ENCODE data around the gene RCVRN. TPM values are rescaled to one million over a fixed set of nuclear protein-coding genes. Genes with fewer than 3 reads are reported as not detected.

Gene RCVRN
- total RNA-seq, 1 experiment from 2014 or later: not detected

GRCh38 chr17:9893411-9894012 is 11.6 kb downstream of the RCVRN start:
- intact Hi-C loops (cut with micrococcal nuclease): no loop called here
- peak; percentile 16 for DNase-seq (ENCODE audit: unreplicated experiment)
- H3K36me3 Mint-ChIP-seq (ENCODE audit: insufficient read depth, unreplicated experiment): peaks cover 6% of the 10 kb centered on the region
- ChIA-PET POLR2A (no interaction called here), CTCF (interaction anchor here (0.5 kb wide), 1 partner anchor 38 kb away, joined by 3 read pairs; no protein-coding TSS in a partner anchor)
- TF ChIP-seq CTCF (IDR thresholded peaks at IDR 0.05; ENCODE audit: unreplicated experiment): no peak
- no peaks in the 10 kb centered on the region for H3K27me3 Mint-ChIP-seq (ENCODE audit: insufficient read depth, unreplicated experiment)
- peaks cover 12% of the 10 kb centered on the region for H3K9me3 Mint-ChIP-seq (ENCODE audit: unreplicated experiment)
- peaks cover 10% of the 10 kb centered on the region for H3K4me1 Mint-ChIP-seq (ENCODE audit: insufficient read depth, unreplicated experiment)
- BruUV-seq (replicated peaks): no TSS peak
- H3K4me3 Mint-ChIP-seq (ENCODE audit: unreplicated experiment): no peak overlapping the region
- H3K27ac Mint-ChIP-seq (ENCODE audit: low read depth, unreplicated experiment): no peak overlapping the region

GRCh38 chr17:9890124-9890523 is 14.9 kb downstream of the RCVRN start:
- Mint-ChIP-seq H3K36me3 (ENCODE audit: insufficient read depth, unreplicated experiment) (peaks cover 6% of the 10 kb centered on the region), H3K4me3 (ENCODE audit: unreplicated experiment) (no peak overlapping the region), H3K27ac (ENCODE audit: low read depth, unreplicated experiment) (no peak overlapping the region), H3K9me3 (ENCODE audit: unreplicated experiment) (peaks cover 6% of the 10 kb centered on the region), H3K4me1 (ENCODE audit: insufficient read depth, unreplicated experiment) (peaks cover 10% of the 10 kb centered on the region), H3K27me3 (ENCODE audit: insufficient read depth, unreplicated experiment) (no peaks in the 10 kb centered on the region)
- TF ChIP-seq CTCF (IDR thresholded peaks at IDR 0.05; ENCODE audit: unreplicated experiment): peak; percentile 37
- ChIA-PET POLR2A (no interaction called here), CTCF (interaction anchor here (0.6 to 2.4 kb wide), 5 partner anchors 12 to 1819 kb away, joined by 3 to 5 read pairs (median 4); no protein-coding TSS in a partner anchor)
- no TSS peak for BruUV-seq (replicated peaks)
- intact Hi-C loops (cut with micrococcal nuclease): no loop called here
- peak; percentile 63 for DNase-seq (ENCODE audit: unreplicated experiment)

GRCh38 chr17:9887508-9887907 is 17.6 kb downstream of the RCVRN start:
- peak; percentile 27 for DNase-seq (ENCODE audit: unreplicated experiment)
- intact Hi-C loops (cut with micrococcal nuclease): no loop called here
- H3K4me1 Mint-ChIP-seq (ENCODE audit: insufficient read depth, unreplicated experiment): peaks cover 5% of the 10 kb centered on the region
- no peak overlapping the region for H3K27ac Mint-ChIP-seq (ENCODE audit: low read depth, unreplicated experiment)
- ChIA-PET POLR2A (no interaction called here), CTCF (no interaction called here)
- H3K36me3 Mint-ChIP-seq (ENCODE audit: insufficient read depth, unreplicated experiment): peaks cover 6% of the 10 kb centered on the region
- H3K4me3 Mint-ChIP-seq (ENCODE audit: unreplicated experiment): no peak overlapping the region
- TF ChIP-seq CTCF (IDR thresholded peaks at IDR 0.05; ENCODE audit: unreplicated experiment): no peak
- H3K9me3 Mint-ChIP-seq (ENCODE audit: unreplicated experiment): peaks cover 10% of the 10 kb centered on the region
- BruUV-seq (replicated peaks): no TSS peak
- no peaks in the 10 kb centered on the region for H3K27me3 Mint-ChIP-seq (ENCODE audit: insufficient read depth, unreplicated experiment)

GRCh38 chr17:9886141-9886930 is 18.7 kb downstream of the RCVRN start:
- no peak overlapping the region for H3K4me3 Mint-ChIP-seq (ENCODE audit: unreplicated experiment)
- intact Hi-C loops (cut with micrococcal nuclease): no loop called here
- peaks cover 5% of the 10 kb centered on the region for H3K4me1 Mint-ChIP-seq (ENCODE audit: insufficient read depth, unreplicated experiment)
- DNase-seq (ENCODE audit: unreplicated experiment): no peak
- H3K9me3 Mint-ChIP-seq (ENCODE audit: unreplicated experiment): peaks cover 10% of the 10 kb centered on the region
- H3K27me3 Mint-ChIP-seq (ENCODE audit: insufficient read depth, unreplicated experiment): no peaks in the 10 kb centered on the region
- peaks cover 6% of the 10 kb centered on the region for H3K36me3 Mint-ChIP-seq (ENCODE audit: insufficient read depth, unreplicated experiment)
- BruUV-seq (replicated peaks): no TSS peak
- TF ChIP-seq CTCF (IDR thresholded peaks at IDR 0.05; ENCODE audit: unreplicated experiment): no peak
- ChIA-PET POLR2A (no interaction called here), CTCF (no interaction called here)
- H3K27ac Mint-ChIP-seq (ENCODE audit: low read depth, unreplicated experiment): no peak overlapping the region
